GM21576 (cell line): Measurements from ENCODE around the gene ABHD6.
"Not testable (repeated sequence)": the region's sequence is repeated elsewhere in the genome, so short reads cannot be mapped to it uniquely, and the experiment has no call there.

Experiments used
- ATAC-seq: cut with Tn5 transposase; IDR thresholded peaks from one replicate; pipeline ENCODE4 v1.9.1; 2021; ENCODE audit warnings: mild to moderate bottlenecking, moderate library complexity; ENCODE audit not compliant: unreplicated experiment

The ABHD6 gene

GRCh38 chr3:58273362-58273761 lies 35.8 kb downstream of the ABHD6 start:
- ATAC-seq: not testable (repeated sequence)

DNA sequence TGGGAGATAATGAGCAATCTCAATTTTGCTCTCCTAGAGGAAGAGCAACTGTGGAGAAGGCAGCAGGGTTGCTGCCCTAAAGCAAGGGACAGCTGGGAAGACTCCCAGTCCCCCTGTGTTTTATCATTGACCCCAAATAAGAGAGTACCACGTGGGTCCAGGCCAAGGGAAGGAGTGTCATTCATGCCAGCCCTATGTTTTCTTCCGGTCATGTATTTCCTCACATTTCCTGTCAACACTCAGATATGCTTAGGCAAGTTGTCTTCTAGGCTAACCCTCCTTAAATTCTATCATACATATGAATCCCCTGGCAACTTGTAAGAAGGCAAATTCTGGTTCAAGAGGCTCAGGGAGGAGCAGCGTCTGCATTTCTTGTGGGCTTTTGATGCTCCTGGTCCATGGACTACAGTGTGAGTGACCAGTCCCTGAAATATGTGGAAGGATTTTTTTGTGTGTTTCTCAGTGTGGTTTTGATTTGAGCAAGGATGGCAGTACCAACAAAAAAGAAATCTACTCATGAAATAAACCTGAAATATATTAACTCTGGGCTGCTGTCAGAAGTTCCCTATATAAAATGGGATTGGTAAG lies 36.5 kb downstream of the ABHD6 start:
- ATAC-seq: no peak

DNA sequence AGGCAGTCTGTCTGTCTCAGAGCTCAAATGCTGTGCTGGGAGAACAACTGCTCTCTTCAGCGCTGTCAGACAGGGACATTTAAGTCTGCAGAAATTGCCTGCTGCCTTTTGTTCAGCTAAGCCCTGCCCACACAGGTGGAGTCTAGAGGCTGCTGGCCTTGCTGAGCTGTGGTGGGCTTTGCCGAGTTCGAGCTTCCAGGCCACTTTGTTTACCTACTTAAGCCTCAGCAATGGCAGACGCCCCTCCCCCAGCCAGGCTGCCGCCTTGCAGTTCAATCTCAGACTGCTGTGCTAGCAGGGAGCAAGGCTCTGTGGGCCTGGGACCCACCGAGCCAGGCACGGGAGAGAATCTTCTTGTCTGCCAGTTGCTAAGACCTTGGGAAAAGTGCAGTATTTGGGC lies 43.5 kb downstream of the ABHD6 start:
- no peak for ATAC-seq

- no peak for ATAC-seq
Observed at GRCh38 chr3:58285334-58285733, 47.7 kb downstream of the ABHD6 start.

- ATAC-seq: no peak
Observed at GRCh38 chr3:58287354-58287753, 49.8 kb downstream of the ABHD6 start.

GRCh38 chr3:58288011-58288728 lies 50.6 kb downstream of the ABHD6 start:
- ATAC-seq: no peak

DNA sequence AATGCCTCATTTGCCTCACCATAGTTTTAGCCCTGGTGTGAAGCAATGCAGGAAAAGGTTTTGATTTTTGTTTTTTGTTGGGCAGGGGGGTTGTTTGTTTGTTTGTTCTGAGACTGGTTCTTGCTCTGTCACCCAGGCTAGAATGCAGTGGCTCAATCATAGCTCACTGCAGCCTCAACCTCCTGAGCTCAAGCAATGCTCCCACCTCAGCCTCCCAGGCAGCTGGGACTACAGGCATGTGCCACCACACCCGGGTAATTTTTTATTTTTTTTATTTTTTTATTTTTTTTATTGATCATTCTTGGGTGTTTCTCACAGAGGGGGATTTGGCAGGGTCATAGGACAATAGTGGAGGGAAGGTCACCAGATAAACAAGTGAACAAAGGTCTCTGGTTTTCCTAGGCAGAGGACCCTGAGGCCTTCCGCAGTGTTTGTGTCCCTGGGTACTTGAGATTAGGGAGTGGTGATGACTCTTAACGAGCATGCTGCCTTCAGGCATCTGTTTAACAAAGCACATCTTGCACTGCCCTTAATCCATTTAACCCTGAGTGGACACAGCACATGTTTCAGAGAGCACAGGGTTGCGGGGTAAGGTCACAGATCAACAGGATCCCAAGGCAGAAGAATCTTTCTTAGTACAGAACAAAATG lies 51.5 kb downstream of the ABHD6 start:
- not testable (repeated sequence) for ATAC-seq

GRCh38 chr3:58290446-58290845 lies 52.9 kb downstream of the ABHD6 start:
- ATAC-seq: not testable (repeated sequence)

DNA sequence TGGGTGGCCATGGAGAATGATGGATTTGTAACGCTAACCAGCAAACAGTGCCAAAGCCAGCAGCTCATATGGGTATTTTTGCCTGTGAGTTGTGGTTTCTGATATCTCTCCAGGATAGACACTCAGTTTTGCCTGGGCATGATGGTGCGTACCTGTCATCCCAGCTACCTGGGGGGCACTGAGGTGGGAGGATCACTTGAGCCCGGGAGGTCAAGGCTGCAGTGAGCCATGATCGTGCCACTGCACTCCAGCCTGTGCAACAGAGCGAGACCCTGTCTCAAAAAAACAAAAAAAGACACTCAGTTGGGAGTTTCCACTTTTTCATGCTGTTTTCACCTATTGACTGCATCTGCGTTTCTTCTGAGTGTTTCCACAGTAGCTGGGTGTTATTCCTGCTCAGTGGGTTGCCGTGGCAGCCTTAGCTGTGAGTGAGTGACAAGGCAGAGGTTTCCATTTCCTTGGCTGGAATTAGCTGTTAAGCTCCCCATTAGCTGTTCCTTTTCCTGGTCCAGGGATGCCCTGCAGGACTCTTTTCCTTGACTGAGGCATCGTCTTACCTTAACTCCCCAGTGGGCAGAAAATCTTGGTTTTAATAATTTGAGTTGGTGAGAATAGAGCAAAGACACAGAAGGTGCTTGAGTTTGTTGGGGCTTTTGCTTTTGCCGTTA lies 54.2 kb downstream of the ABHD6 start:
- no peak for ATAC-seq

GRCh38 chr3:58292866-58293265 lies 55.3 kb downstream of the ABHD6 start:
- no peak for ATAC-seq

- ATAC-seq: no peak
Observed at GRCh38 chr3:58293516-58293915, 55.9 kb downstream of the ABHD6 start.

GRCh38 chr3:58296269-58296668 lies 58.7 kb downstream of the ABHD6 start:
- ATAC-seq: no peak

GRCh38 chr3:58296843-58297242 lies 59.3 kb downstream of the ABHD6 start:
- no peak for ATAC-seq

- ATAC-seq: no peak
Observed at GRCh38 chr3:58298190-58298589, 60.6 kb downstream of the ABHD6 start.

- no peak for ATAC-seq
Observed at GRCh38 chr3:58299075-58299474, 61.5 kb downstream of the ABHD6 start.

DNA sequence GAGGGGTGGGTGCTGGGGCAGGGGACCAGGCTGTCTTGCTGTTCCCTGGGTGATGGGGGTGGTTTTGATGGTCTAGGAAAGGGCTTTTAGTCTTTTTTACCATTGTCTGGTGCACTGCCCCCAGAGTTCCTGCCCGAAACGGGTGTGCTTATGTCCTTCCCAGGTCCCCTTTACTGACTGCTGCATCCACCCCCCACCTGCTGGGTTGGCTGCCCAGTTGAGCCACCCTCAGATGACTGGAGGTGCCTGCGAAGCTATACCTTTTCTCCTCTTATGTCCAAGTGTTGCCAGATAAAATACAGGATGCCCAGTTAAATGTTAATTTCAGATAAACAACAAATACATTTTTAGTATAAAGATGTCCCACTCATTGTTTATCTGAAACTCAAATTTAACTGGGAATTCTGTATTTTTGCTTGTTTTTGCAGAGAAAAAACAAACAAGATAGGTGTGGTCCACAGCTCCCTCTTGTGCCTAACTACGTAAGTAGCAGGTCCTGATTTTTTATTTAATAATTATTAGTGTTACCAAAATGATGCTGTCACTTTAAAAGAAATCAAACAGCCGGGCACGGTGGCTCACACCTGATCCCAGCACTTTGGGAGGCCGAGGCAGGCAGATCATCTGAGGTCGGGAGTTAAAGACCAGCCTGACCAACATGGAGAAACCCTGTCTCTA lies 62.4 kb downstream of the ABHD6 start:
- no peak for ATAC-seq

GRCh38 chr3:58305882-58306711 lies 68.5 kb downstream of the ABHD6 start, which contains the start of the genes HTD2 and RPP14:
TSS of gene HTD2 (plus strand) at chr3:58306520. CDS start at chr3:58317614, 11,094 bp downstream.
TSS of gene RPP14 (plus strand) at chr3:58306245. CDS start at chr3:58310330, 4,085 bp downstream.
- ATAC-seq: peak; percentile 86

DNA sequence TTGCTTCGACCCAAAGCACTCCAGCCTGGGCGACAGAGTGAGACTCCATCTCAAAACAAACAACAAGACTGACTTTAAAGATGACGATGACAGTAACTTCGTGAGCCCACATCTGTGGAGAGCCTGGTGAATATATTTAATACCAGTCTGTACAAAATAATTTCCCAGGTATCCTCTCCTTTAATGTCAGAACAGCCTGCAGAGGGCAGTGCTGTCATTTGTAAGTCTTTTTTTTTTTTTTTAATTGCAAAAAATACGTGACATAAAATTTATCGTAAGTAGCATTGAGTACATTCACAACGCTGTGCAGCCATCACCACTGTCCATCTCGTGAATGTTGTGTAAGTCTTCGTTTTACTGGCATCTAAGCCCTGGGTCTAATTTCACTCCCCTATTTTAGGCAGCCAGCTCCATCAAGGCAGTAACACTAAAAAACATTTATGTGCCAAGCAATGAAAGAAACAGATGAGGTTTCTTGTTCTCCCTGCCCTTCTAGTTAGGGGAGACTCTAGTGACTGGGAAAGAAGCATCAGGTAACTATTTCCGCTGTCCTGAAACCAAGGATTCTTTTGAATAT lies 70.1 kb downstream of the ABHD6 start:
- ATAC-seq: no peak

GRCh38 chr3:58308728-58309127 lies 71.1 kb downstream of the ABHD6 start:
- ATAC-seq: no peak

DNA sequence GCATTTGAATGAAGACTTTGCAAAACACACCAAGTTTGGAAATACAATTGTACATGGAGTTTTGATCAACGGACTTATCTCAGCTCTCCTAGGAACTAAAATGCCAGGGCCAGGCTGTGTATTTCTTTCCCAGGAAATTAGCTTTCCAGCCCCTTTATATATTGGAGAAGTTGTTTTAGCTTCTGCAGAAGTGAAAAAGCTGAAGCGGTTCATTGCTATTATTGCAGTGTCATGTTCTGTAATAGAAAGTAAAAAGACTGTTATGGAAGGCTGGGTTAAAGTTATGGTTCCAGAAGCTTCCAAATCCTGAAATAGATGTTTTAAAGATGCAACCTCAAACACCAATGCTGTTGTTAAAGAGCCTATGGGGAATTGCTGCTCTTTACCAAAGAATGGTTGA lies 80.2 kb downstream of the ABHD6 start:
- no peak for ATAC-seq
